ENCODE data around the gene QRSL1. TPM values are rescaled to one million over a fixed set of nuclear protein-coding genes. Genes with fewer than 3 reads are reported as not detected.
"Not testable (repeated sequence)": the region's sequence is repeated elsewhere in the genome, so short reads cannot be mapped to it uniquely, and the experiment has no call there.

QRSL1 gene
- total RNA-seq, 2 experiments from 2014 or later, result 63.9 to 71.8 TPM

GRCh38 chr6:106623039-106623438 lies 6.3 kb upstream of the QRSL1 start:
- POLR2A ChIA-PET, result interaction anchor here (0.6 to 18.3 kb wide), 4 partner anchors 8 to 27 kb away, joined by 3 to 295 read pairs (median 58); no protein-coding TSS in a partner anchor
- Histone ChIP-seq H3K4me3 (ENCODE audit: low read depth, low read length, poor library complexity, severe bottlenecking) (no peak overlapping the region), H3K4me1 (ENCODE audit: insufficient read depth, low read length, poor library complexity, severe bottlenecking) (peaks cover 36% of the 10 kb centered on the region), H3K27ac (ENCODE audit: low read depth, low read length, poor library complexity, severe bottlenecking) (no peak overlapping the region), H3K79me2 (ENCODE audit: insufficient read depth, low read depth, low read length) (peaks cover 55% of the 10 kb centered on the region), H3K4me2 (ENCODE audit: low read length) (no peak overlapping the region), H4K20me1 (ENCODE audit: insufficient read depth, low read length) (no peaks in the 10 kb centered on the region), H3K36me3 (ENCODE audit: insufficient read depth, low read length) (peaks cover 54% of the 10 kb centered on the region), H3K9me3 (ENCODE audit: low read length) (peaks cover 17% of the 10 kb centered on the region; the same call in 1 of the 2 replicates), H3K9me2 (ENCODE audit: insufficient read depth, low read length) (no peaks in the 10 kb centered on the region; the same call in 1 of the 2 replicates), H2AFZ (ENCODE audit: low read length) (no peak overlapping the region)
- CTCF ChIA-PET (ENCODE audit: unreplicated experiment), result no interaction called here
- DNase-seq (ENCODE audit: low spot score), result no peak
- no peak for TF ChIP-seq EZH2phosphoT487 (IDR thresholded peaks at IDR 0.05; ENCODE audit: borderline replicate concordance, low read depth, low read length)
- TF ChIP-seq, protein P1, sequence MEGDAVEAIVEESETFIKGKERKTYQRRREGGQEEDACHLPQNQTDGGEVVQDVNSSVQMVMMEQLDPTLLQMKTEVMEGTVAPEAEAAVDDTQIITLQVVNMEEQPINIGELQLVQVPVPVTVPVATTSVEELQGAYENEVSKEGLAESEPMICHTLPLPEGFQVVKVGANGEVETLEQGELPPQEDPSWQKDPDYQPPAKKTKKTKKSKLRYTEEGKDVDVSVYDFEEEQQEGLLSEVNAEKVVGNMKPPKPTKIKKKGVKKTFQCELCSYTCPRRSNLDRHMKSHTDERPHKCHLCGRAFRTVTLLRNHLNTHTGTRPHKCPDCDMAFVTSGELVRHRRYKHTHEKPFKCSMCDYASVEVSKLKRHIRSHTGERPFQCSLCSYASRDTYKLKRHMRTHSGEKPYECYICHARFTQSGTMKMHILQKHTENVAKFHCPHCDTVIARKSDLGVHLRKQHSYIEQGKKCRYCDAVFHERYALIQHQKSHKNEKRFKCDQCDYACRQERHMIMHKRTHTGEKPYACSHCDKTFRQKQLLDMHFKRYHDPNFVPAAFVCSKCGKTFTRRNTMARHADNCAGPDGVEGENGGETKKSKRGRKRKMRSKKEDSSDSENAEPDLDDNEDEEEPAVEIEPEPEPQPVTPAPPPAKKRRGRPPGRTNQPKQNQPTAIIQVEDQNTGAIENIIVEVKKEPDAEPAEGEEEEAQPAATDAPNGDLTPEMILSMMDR (conservative IDR thresholded peaks at IDR 0.05; ENCODE audit: low read length), result no peak
- intact Hi-C loops (cut with micrococcal nuclease; ENCODE audit: unreplicated experiment), result no loop called here
- no TSS peak for BruUV-seq (replicated peaks)

DNA sequence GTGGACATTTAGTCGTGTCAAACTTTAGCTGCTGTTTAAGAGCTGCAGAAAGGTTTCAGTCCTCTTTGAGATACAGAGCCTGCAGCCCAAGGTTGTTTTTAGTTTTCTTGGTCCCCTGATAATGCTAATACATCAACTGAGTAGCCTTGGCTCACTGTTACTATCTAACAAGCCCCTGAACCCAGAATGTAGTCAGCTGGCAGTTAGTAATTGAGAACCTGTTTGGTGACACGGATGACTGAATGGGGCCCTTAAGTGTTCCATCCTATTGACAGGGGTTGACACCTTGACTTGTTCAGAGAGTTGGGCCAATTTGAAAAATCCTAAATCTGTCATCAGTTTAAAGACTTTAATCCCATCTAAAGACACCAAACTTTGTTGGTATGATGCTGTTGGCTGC lies 2.9 kb upstream of the QRSL1 start:
- peak; percentile 87 for DNase-seq (ENCODE audit: low spot score)
- Histone ChIP-seq H3K79me2 (ENCODE audit: insufficient read depth, low read depth, low read length) (peaks cover 88% of the 10 kb centered on the region), H3K4me2 (ENCODE audit: low read length) (peak overlapping the region; percentile 91), H3K4me3 (ENCODE audit: low read depth, low read length, poor library complexity, severe bottlenecking) (peak overlapping the region; percentile 83), H3K4me1 (ENCODE audit: insufficient read depth, low read length, poor library complexity, severe bottlenecking) (peaks cover 26% of the 10 kb centered on the region), H2AFZ (ENCODE audit: low read length) (no peak overlapping the region), H3K36me3 (ENCODE audit: insufficient read depth, low read length) (peaks cover 28% of the 10 kb centered on the region), H3K9me3 (ENCODE audit: low read length) (peaks cover 17% of the 10 kb centered on the region; the same call in 1 of the 2 replicates), H4K20me1 (ENCODE audit: insufficient read depth, low read length) (no peaks in the 10 kb centered on the region), H3K27ac (ENCODE audit: low read depth, low read length, poor library complexity, severe bottlenecking) (peak overlapping the region; percentile 98), H3K9me2 (ENCODE audit: insufficient read depth, low read length) (no peaks in the 10 kb centered on the region)
- ChIA-PET POLR2A (interaction anchor here (0.7 to 18.3 kb wide), 9 partner anchors 9 to 350 kb away, joined by 3 to 295 read pairs (median 5); no protein-coding TSS in a partner anchor), CTCF (ENCODE audit: unreplicated experiment) (no interaction called here)
- TF ChIP-seq, protein P1 (conservative IDR thresholded peaks at IDR 0.05; ENCODE audit: low read length), result no peak
- TF ChIP-seq EZH2phosphoT487 (IDR thresholded peaks at IDR 0.05; ENCODE audit: borderline replicate concordance, low read depth, low read length), result no peak
- BruUV-seq (replicated peaks), result no TSS peak
- intact Hi-C loops (cut with micrococcal nuclease; ENCODE audit: unreplicated experiment), result loop anchor here (2.0 to 5.0 kb wide), 2 partner anchors 16 to 491 kb away; partner anchors contain the start of gene BEND3

- peaks cover 15% of the 10 kb centered on the region; the same call in 1 of the 2 replicates for H3K9me3 ChIP-seq (ENCODE audit: low read length)
- H2AFZ ChIP-seq (ENCODE audit: low read length); H4K20me1 ChIP-seq (ENCODE audit: insufficient read depth, low read length); BruUV-seq (replicated peaks); CTCF ChIA-PET (ENCODE audit: unreplicated experiment); H3K9me2 ChIP-seq (ENCODE audit: insufficient read depth, low read length): not testable (repeated sequence)
- POLR2A ChIA-PET, result interaction anchor here (0.7 to 18.3 kb wide), 18 partner anchors 8 to 116 kb away, joined by 3 to 295 read pairs (median 5); no protein-coding TSS in a partner anchor
- H3K4me2 ChIP-seq (ENCODE audit: low read length), result peak overlapping the region; percentile 91
- intact Hi-C loops (cut with micrococcal nuclease; ENCODE audit: unreplicated experiment), result loop anchor here (2.0 to 5.0 kb wide), 4 partner anchors 17 to 490 kb away; partner anchors contain the start of genes BEND3 and CD24
- H3K79me2 ChIP-seq (ENCODE audit: insufficient read depth, low read depth, low read length), result peaks cover 98% of the 10 kb centered on the region
- H3K27ac ChIP-seq (ENCODE audit: low read depth, low read length, poor library complexity, severe bottlenecking), result peak overlapping the region; percentile 98
- peaks cover 27% of the 10 kb centered on the region for H3K36me3 ChIP-seq (ENCODE audit: insufficient read depth, low read length)
- peak; percentile 64 for DNase-seq (ENCODE audit: low spot score)
- peak overlapping the region; percentile 83 for H3K4me3 ChIP-seq (ENCODE audit: low read depth, low read length, poor library complexity, severe bottlenecking)
- H3K4me1 ChIP-seq (ENCODE audit: insufficient read depth, low read length, poor library complexity, severe bottlenecking), result peaks cover 39% of the 10 kb centered on the region
Observed at GRCh38 chr6:106627760-106628159, 1.6 kb upstream of the QRSL1 start.

All from OCI-LY7 (cell line).